AG09309 (cell line): ENCODE data around the gene L2HGDH.

Experiments
- DNase-seq: peaks from one replicate; pipeline ENCODE4 v3.0.0-alpha.2; 2010; ENCODE audit warnings: low read depth
- H3K4me3 ChIP-seq: 2 replicates; pipeline ENCODE4 v1.5.1; 2011; ENCODE audit warnings: mild to moderate bottlenecking, low read depth, low read length, moderate library complexity; ENCODE audit not compliant: control insufficient read depth
- CTCF ChIP-seq: IDR thresholded peaks from 2 replicates; pipeline ENCODE4 v1.5.1; 2011; ENCODE audit warnings: mild to moderate bottlenecking, low read depth, low read length, inconsistent platforms; ENCODE audit not compliant: insufficient read depth, control insufficient read depth; ENCODE audit errors: missing control alignments

L2HGDH gene

DNA sequence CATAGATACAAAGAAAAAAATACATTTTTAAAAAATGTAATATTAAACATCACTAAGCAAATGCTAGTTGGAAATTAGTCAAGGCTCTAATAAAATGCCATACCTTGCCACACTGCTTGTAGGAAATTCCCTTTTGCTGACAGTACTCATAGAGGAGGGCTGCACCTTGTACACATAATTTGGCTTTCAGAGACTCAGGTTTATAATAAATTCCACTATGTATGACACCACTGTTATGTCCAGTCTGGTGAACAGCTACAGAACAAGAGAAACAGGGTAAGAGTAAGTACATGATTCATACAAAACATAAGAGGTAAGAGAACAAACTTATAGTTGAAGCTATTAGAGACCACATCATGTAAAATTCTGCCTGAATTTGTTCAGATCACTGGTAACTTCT lies 10.1 kb downstream of the L2HGDH start:
- no peak for TF ChIP-seq CTCF
- H3K4me3 ChIP-seq = no peak overlapping the region

DNA sequence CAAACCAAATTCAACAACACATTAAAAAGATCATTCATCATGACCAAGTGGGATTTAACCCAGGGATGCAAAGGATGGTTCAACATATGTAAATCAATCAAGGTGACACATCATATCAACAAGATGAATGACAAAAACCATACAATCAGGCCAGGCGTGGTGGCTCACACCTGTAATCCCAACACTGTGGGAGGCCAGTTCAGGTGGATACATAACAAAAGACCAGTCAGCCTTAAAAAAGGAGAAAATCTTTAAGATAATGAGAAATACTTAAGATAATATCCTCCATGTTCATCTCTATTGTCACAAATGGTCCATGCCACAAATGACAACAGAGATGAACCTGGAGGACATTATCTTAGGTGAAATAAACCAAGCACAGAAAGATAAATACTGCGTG lies 12.4 kb downstream of the L2HGDH start:
- no peak overlapping the region for H3K4me3 ChIP-seq
- no peak for DNase-seq
- TF ChIP-seq CTCF = no peak

More for the DNA sequence above, 10.1 kb downstream of the L2HGDH start:
- no peak for DNase-seq

DNA sequence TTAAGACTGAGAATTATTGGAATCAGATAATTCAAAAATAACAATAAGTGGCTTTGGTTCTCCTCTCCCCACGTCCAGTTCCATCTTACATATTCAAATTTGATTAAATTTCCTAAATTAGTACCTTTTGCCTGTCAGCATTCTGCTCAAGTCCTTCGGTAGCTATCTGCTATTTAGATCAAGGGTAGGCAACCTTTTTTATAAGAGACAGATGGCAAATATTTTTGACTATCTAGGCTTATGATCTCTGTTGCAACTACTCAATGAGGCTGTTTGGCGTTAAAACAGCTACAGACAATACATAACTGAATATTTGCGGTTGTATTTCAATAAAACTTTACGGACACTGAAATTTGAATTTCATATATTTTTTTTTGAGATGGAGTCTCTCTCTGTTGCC lies 21.7 kb downstream of the L2HGDH start:
- H3K4me3 ChIP-seq = no peak overlapping the region
- TF ChIP-seq CTCF = no peak
- no peak for DNase-seq

GRCh38 chr14:50288146-50288545 lies 23.9 kb downstream of the L2HGDH start:
- DNase-seq = no peak
- no peak for TF ChIP-seq CTCF
- H3K4me3 ChIP-seq = no peak overlapping the region

DNA sequence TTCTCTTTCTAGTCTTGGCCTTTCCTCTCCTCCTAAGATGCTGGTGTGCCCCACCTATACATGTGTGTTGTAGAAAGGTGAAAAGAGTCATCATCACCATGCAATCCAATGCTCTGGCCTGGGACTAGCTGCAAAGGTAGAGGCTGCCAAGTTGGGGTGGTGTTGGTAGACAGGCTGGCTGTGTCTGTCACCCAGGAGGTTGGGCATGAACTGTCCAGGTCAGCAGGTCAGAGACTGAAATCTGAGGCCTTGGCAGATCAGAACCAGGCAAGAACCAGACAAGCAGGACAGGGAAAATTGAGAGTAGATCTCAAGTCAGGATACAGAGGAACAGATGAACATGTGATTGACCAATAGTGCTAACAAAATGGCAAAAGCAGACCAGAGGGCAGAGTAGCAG lies 26.2 kb downstream of the L2HGDH start:
- no peak for DNase-seq
- no peak overlapping the region for H3K4me3 ChIP-seq
- TF ChIP-seq CTCF = no peak

GRCh38 chr14:50272498-50272897 lies 39.5 kb downstream of the L2HGDH start:
- H3K4me3 ChIP-seq = no peak overlapping the region
- no peak for DNase-seq
- TF ChIP-seq CTCF = no peak

DNA sequence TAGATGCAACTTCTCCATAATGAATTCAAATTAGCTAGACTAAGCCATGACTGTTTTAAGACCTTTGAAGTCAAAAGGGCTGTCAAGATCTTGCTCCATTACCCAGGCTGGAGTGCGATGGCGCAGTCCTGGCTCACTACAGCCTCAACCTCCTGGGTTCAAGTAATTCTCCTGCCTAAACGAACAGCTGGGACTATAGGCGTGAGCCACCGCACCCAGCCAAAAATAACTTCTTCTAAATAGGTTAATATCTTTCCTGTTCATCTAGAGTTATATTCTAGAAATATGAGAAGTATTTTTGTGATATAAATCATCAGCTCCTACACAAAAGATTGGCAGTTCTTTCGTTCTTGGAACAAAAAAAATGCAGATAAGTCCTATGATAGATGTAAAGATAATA lies 41.1 kb downstream of the L2HGDH start:
- no peak overlapping the region for H3K4me3 ChIP-seq
- DNase-seq = no peak
- TF ChIP-seq CTCF = no peak
